MM.1S (cell line): ENCODE results near the gene OR13C2.

Experiments used
- DNase-seq: peaks from one replicate; pipeline ENCODE4 v3.0.0-alpha.2; 2015
- H2AFZ ChIP-seq: fragments of 300-600 bp; sonication (generic); 2 replicates; pipeline ENCODE4 v1.6.0; 2016; ENCODE audit warnings: antibody characterized with exemption, low read length
- H3F3A ChIP-seq: fragments of 300-600 bp; sonication (generic); 2 replicates; pipeline ENCODE4 v1.6.1; 2016; ENCODE audit warnings: mild to moderate bottlenecking, antibody characterized with exemption, low read length, moderate library complexity, mixed read lengths; ENCODE audit not compliant: insufficient read depth
- H3K27ac ChIP-seq: fragments of 300-600 bp; sonication (generic); 2 replicates; pipeline ENCODE4 v1.5.1; 2016; ENCODE audit warnings: mild to moderate bottlenecking, low read length
- H3K27me3 ChIP-seq: fragments of 300-600 bp; sonication (generic); replicated peaks from 2 replicates; pipeline ENCODE4 v1.6.0; 2016; ENCODE audit warnings: low read length; ENCODE audit not compliant: insufficient read depth
- H3K36me3 ChIP-seq: fragments of 300-600 bp; sonication (generic); replicated peaks from 2 replicates; pipeline ENCODE4 v1.6.1; 2016; ENCODE audit warnings: mild to moderate bottlenecking, low read length, mixed read lengths; ENCODE audit not compliant: insufficient read depth
- H3K4me1 ChIP-seq: fragments of 300-600 bp; sonication (generic); 2 replicates; pipeline ENCODE4 v1.6.1; 2016; ENCODE audit warnings: low read length, mixed read lengths
- H3K4me2 ChIP-seq: fragments of 300-600 bp; sonication (generic); 2 replicates; pipeline ENCODE4 v1.6.0; 2016; ENCODE audit warnings: low read depth, low read length
- H3K4me3 ChIP-seq: fragments of 300-600 bp; sonication (generic); 2 replicates; pipeline ENCODE4 v1.5.1; 2016; ENCODE audit warnings: low read length, mixed read lengths
- H3K79me2 ChIP-seq: fragments of 300-600 bp; sonication (generic); 2 replicates; pipeline ENCODE4 v1.6.1; 2016; ENCODE audit warnings: mixed run types, low read length, mixed read lengths
- H3K9ac ChIP-seq: fragments of 300-600 bp; sonication (generic); 2 replicates; pipeline ENCODE4 v1.6.1; 2016; ENCODE audit warnings: low read length, mixed read lengths
- H3K9me2 ChIP-seq: fragments of 300-600 bp; sonication (generic); replicated peaks from 2 replicates; pipeline ENCODE4 v1.6.1; 2016; ENCODE audit warnings: mild to moderate bottlenecking, low read length, mixed read lengths; ENCODE audit not compliant: insufficient read depth
- H3K9me3 ChIP-seq: fragments of 300-600 bp; sonication (generic); replicated peaks from 2 replicates; pipeline ENCODE4 v1.6.1; 2016; ENCODE audit warnings: mild to moderate bottlenecking, low read length, mixed read lengths; ENCODE audit not compliant: insufficient read depth
- H4K20me1 ChIP-seq: fragments of 300-600 bp; sonication (generic); 2 replicates; pipeline ENCODE4 v1.6.1; 2016; ENCODE audit warnings: mild to moderate bottlenecking, low read length, moderate library complexity, mixed read lengths; ENCODE audit not compliant: insufficient read depth
- EZH2 ChIP-seq: fragments of 300-600 bp; sonication (generic); optimal IDR thresholded peaks from 2 replicates; pipeline ENCODE3; 2017; ENCODE audit warnings: low read depth, mild to moderate bottlenecking, antibody characterized with exemption, low read length, mixed read lengths
- EZH2phosphoT487 ChIP-seq: fragments of 300-600 bp; sonication (generic); IDR thresholded peaks from 2 replicates; pipeline ENCODE4 v1.6.1; 2018; ENCODE audit warnings: antibody characterized with exemption, low read length
- TF ChIP-seq, protein P1 (sequence below): fragments of 300-600 bp; sonication (generic); IDR thresholded peaks from 2 replicates; pipeline ENCODE4 v1.5.1; 2016; ENCODE audit warnings: antibody characterized with exemption, low read length, mixed read lengths

The OR13C2 gene

DNA sequence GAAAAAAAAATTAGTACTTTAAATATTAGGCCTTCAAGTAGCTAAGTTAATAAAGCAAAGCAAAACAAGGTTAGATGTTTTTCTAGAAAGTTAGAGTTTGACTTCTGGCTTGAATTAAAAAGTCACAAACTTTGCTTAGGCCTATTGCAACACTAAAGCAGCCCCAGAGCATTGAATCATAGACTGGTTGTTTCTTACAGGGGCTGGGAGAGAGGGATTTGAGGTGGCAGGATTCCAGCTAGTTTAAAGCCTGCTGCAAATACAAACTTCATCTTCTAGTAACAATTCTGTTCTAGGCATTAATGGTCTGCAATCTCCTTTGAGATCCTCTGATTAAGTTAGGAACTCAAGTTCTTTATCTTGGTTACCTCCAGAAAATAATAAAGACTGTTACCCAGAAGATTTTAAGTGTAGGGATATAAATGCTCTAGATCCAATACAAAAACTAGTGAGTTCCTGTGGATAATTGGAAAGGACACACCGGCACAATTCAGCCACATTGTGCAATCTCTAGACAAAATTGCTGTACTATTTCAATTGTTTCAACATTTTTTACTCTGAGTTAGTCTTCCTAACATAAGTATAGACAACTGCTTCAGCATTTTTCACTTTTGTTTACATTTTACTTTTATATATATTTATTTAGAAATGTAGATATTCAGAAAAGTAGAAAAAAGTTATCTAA, 18.8 kb downstream of the OR13C2 start:
- no peaks in the 10 kb centered on the region for H3F3A ChIP-seq
- H3K36me3 ChIP-seq, result no peaks in the 10 kb centered on the region
- no peak for DNase-seq
- no peak overlapping the region for H2AFZ ChIP-seq
- no peaks in the 10 kb centered on the region for H3K9me3 ChIP-seq
- H3K9me2 ChIP-seq, result no peaks in the 10 kb centered on the region
- H3K27ac ChIP-seq, result no peak overlapping the region
- TF ChIP-seq EZH2phosphoT487 (no peak), EZH2 (no peak)
- TF ChIP-seq, protein P1, sequence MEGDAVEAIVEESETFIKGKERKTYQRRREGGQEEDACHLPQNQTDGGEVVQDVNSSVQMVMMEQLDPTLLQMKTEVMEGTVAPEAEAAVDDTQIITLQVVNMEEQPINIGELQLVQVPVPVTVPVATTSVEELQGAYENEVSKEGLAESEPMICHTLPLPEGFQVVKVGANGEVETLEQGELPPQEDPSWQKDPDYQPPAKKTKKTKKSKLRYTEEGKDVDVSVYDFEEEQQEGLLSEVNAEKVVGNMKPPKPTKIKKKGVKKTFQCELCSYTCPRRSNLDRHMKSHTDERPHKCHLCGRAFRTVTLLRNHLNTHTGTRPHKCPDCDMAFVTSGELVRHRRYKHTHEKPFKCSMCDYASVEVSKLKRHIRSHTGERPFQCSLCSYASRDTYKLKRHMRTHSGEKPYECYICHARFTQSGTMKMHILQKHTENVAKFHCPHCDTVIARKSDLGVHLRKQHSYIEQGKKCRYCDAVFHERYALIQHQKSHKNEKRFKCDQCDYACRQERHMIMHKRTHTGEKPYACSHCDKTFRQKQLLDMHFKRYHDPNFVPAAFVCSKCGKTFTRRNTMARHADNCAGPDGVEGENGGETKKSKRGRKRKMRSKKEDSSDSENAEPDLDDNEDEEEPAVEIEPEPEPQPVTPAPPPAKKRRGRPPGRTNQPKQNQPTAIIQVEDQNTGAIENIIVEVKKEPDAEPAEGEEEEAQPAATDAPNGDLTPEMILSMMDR, result no peak
- no peaks in the 10 kb centered on the region for H3K79me2 ChIP-seq
- H4K20me1 ChIP-seq, result no peaks in the 10 kb centered on the region
- H3K9ac ChIP-seq, result no peak overlapping the region
- H3K4me2 ChIP-seq, result no peak overlapping the region
- no peaks in the 10 kb centered on the region for H3K27me3 ChIP-seq
- H3K4me3 ChIP-seq, result no peak overlapping the region
- no peaks in the 10 kb centered on the region for H3K4me1 ChIP-seq

DNA sequence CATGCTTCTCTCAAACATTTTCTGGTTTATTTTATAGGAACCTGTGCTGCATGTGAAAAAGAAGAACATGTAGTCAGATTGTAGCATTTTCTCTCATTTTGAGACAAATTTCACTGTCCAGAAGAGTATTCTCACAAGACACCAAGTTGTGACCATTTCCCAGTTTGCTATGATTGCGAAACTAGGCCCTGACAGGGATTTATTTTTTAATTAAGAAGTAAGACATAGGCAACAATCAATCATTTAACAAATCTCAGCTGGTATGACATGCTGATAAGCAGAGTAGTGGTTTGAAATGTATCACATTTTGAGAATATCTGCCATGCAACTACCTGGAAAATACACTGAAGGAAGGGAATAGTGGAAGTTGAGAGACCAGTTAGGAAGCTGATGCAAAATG, 24.9 kb downstream of the OR13C2 start:
- Histone ChIP-seq H3K27ac (no peak overlapping the region), H3K36me3 (no peaks in the 10 kb centered on the region), H3K27me3 (no peaks in the 10 kb centered on the region)

GRCh38 chr9:104577263-104577662, 28.2 kb downstream of the OR13C2 start:
- H3K4me3 ChIP-seq, result no peak overlapping the region
- no peaks in the 10 kb centered on the region for H3K9me2 ChIP-seq
- DNase-seq, result no peak
- no peak for TF ChIP-seq EZH2phosphoT487
- no peak for TF ChIP-seq EZH2
- TF ChIP-seq, protein P1, result no peak
- H4K20me1 ChIP-seq, result no peaks in the 10 kb centered on the region
- H3K4me2 ChIP-seq, result no peak overlapping the region
- no peaks in the 10 kb centered on the region for H3K9me3 ChIP-seq
- no peaks in the 10 kb centered on the region for H3F3A ChIP-seq
- H3K27me3 ChIP-seq, result no peaks in the 10 kb centered on the region
- H3K27ac ChIP-seq, result no peak overlapping the region
- H2AFZ ChIP-seq, result no peak overlapping the region
- H3K4me1 ChIP-seq, result no peaks in the 10 kb centered on the region
- no peak overlapping the region for H3K9ac ChIP-seq
- H3K79me2 ChIP-seq, result no peaks in the 10 kb centered on the region
- no peaks in the 10 kb centered on the region for H3K36me3 ChIP-seq

More for the DNA sequence above, 24.9 kb downstream of the OR13C2 start:
- no peak for DNase-seq
- Histone ChIP-seq H3K4me1 (no peaks in the 10 kb centered on the region), H3K4me2 (no peak overlapping the region), H3K9me3 (no peaks in the 10 kb centered on the region), H2AFZ (no peak overlapping the region), H3K9ac (no peak overlapping the region), H3K9me2 (no peaks in the 10 kb centered on the region), H3F3A (no peaks in the 10 kb centered on the region), H4K20me1 (no peaks in the 10 kb centered on the region), H3K79me2 (no peaks in the 10 kb centered on the region), H3K4me3 (no peak overlapping the region)
- TF ChIP-seq EZH2 (no peak), EZH2phosphoT487 (no peak)
- TF ChIP-seq, protein P1, result no peak
